Measurements from ENCODE around the gene APLN.
A peak's percentile ranks its signal among the peaks of the same experiment; 100 is the strongest.

APLN gene

GRCh38 chrX:129613596-129613995, 41.2 kb downstream of the APLN start:
- TF ChIP-seq CTCF (IDR thresholded peaks at IDR 0.05; ENCODE audit: low read depth, low read length, missing control alignments) = no peak
- DNase-seq (ENCODE audit: low read depth) = no peak
- no peak overlapping the region for H3K4me3 ChIP-seq (ENCODE audit: low read depth, low read length)
- in situ Hi-C loops (cut with HindIII; ENCODE audit: low sequenced_read_pairs) = loop anchor here (25.0 kb wide), 1 partner anchor 99 kb away; no protein-coding TSS in a partner anchor

- no peak overlapping the region for H3K4me3 ChIP-seq (ENCODE audit: low read depth, low read length)
- TF ChIP-seq CTCF (IDR thresholded peaks at IDR 0.05; ENCODE audit: low read depth, low read length, missing control alignments) = no peak
- DNase-seq (ENCODE audit: low read depth) = no peak
- in situ Hi-C loops (cut with HindIII; ENCODE audit: low sequenced_read_pairs) = loop anchor here (25.0 kb wide), 1 partner anchor 100 kb away; no protein-coding TSS in a partner anchor
These were observed 42.4 kb downstream of the APLN start for GRCh38 chrX:129612396-129612795.

GRCh38 chrX:129609395-129609794, 45.4 kb downstream of the APLN start:
- no peak overlapping the region for H3K4me3 ChIP-seq (ENCODE audit: low read depth, low read length)
- in situ Hi-C loops (cut with HindIII; ENCODE audit: low sequenced_read_pairs) = loop anchor here (10.0 to 25.0 kb wide), 2 partner anchors 103 to 425 kb away; no protein-coding TSS in a partner anchor
- no peak for DNase-seq (ENCODE audit: low read depth)
- no peak for TF ChIP-seq CTCF (IDR thresholded peaks at IDR 0.05; ENCODE audit: low read depth, low read length, missing control alignments)

GRCh38 chrX:129608496-129608895, 46.3 kb downstream of the APLN start:
- no peak for TF ChIP-seq CTCF (IDR thresholded peaks at IDR 0.05; ENCODE audit: low read depth, low read length, missing control alignments)
- no peak overlapping the region for H3K4me3 ChIP-seq (ENCODE audit: low read depth, low read length)
- in situ Hi-C loops (cut with HindIII; ENCODE audit: low sequenced_read_pairs) = loop anchor here (10.0 to 25.0 kb wide), 2 partner anchors 104 to 426 kb away; no protein-coding TSS in a partner anchor
- DNase-seq (ENCODE audit: low read depth) = no peak

- peak; percentile 71 for TF ChIP-seq CTCF (IDR thresholded peaks at IDR 0.05; ENCODE audit: low read depth, low read length, missing control alignments)
- no peak overlapping the region for H3K4me3 ChIP-seq (ENCODE audit: low read depth, low read length)
- DNase-seq (ENCODE audit: low read depth) = peak; percentile 24
- in situ Hi-C loops (cut with HindIII; ENCODE audit: low sequenced_read_pairs) = loop anchor here (10.0 to 25.0 kb wide), 2 partner anchors 105 to 428 kb away; no protein-coding TSS in a partner anchor
These were observed 47.8 kb downstream of the APLN start for GRCh38 chrX:129606918-129607317.

GRCh38 chrX:129600981-129601424, 53.8 kb downstream of the APLN start:
- DNase-seq (ENCODE audit: low read depth) = no peak
- in situ Hi-C loops (cut with HindIII; ENCODE audit: low sequenced_read_pairs) = loop anchor here (10.0 to 25.0 kb wide), 2 partner anchors 111 to 434 kb away; no protein-coding TSS in a partner anchor
- no peak overlapping the region for H3K4me3 ChIP-seq (ENCODE audit: low read depth, low read length)
- peak; percentile 66 for TF ChIP-seq CTCF (IDR thresholded peaks at IDR 0.05; ENCODE audit: low read depth, low read length, missing control alignments)
